ENCODE measurements around the gene RAB3D. TPM values are rescaled to one million over a fixed set of nuclear protein-coding genes. Genes with fewer than 3 reads are reported as not detected.

RAB3D gene
- total RNA-seq, 6 experiments from 2014 or later: 2.7 to 4.5 (median 4.0) TPM

DNA sequence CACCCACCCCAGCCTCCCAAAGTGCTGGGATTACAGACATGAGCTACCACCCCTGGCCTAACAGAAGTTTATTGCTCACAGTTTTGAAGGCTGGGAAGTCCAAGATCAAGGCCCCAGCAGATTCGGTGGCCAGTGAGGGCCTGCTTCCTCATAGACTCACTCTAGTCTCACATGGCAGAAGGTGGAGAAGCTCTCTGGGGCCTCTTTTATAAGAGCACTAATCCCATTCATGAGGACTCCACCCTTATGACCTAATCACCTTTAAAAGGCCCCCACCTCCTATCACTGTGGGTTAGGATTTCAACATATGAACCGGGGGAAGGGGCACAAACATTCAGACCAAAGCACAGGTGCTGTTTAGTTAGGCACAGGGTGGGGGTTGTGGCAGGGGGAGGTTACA lies 28.1 kb upstream of the RAB3D start:
- ATAC-seq: no peak
- no peaks in the 10 kb centered on the region for H3K36me3 ChIP-seq
- H3K9me3 ChIP-seq: no peaks in the 10 kb centered on the region

DNA sequence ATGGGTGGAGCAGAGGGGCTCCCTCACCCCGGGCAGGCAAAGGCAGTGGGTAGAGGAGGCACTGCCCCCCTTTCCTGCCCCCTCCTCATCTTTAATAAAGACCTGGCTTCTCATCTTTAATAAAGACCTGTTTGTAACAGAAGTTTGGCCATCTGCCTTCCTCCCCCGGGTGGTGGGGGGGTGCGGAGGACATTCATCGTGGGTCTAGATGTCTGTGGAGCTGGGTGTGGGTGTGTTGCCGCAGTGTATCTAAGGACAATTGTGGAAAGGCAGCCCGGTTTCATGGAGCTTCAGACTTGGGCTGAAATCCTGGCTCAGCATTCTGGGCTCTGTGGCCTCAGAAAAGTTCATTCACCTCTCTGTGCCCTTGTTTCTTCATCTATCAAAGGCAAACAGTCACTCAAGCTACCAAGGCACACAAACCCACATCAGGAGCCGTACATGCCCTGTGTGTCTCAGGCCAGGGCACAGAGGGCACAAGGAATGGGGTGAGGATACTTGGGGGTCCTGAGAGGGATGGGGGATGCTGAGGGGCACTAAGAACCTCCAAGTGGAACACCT lies 26.2 kb upstream of the RAB3D start:
- H3K36me3 ChIP-seq: no peaks in the 10 kb centered on the region
- no peaks in the 10 kb centered on the region for H3K27me3 ChIP-seq
- no peak for TF ChIP-seq POLR2A (IDR thresholded peaks at IDR 0.05)
- TF ChIP-seq, protein P1, sequence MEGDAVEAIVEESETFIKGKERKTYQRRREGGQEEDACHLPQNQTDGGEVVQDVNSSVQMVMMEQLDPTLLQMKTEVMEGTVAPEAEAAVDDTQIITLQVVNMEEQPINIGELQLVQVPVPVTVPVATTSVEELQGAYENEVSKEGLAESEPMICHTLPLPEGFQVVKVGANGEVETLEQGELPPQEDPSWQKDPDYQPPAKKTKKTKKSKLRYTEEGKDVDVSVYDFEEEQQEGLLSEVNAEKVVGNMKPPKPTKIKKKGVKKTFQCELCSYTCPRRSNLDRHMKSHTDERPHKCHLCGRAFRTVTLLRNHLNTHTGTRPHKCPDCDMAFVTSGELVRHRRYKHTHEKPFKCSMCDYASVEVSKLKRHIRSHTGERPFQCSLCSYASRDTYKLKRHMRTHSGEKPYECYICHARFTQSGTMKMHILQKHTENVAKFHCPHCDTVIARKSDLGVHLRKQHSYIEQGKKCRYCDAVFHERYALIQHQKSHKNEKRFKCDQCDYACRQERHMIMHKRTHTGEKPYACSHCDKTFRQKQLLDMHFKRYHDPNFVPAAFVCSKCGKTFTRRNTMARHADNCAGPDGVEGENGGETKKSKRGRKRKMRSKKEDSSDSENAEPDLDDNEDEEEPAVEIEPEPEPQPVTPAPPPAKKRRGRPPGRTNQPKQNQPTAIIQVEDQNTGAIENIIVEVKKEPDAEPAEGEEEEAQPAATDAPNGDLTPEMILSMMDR (IDR thresholded peaks at IDR 0.05): no peak
- DNase-seq (no peak), ATAC-seq (peak in 1 of 4 donors; percentile 57)
- no peak overlapping the region for H3K4me3 ChIP-seq
- intact Hi-C loops (cut with DNase I): no loop called here
- no peak overlapping the region for H3K27ac ChIP-seq
- peaks cover 0 to 18% (median 3%) of the 10 kb centered on the region in 4 donors for H3K4me1 ChIP-seq
- WGBS (ENCODE audit: insufficient coverage, low coverage, low lambda C conversion rate, missing lambda C conversion rate): 35% methylated on average over 4 of the region's 7 CpGs
- H3K9me3 ChIP-seq: no peaks in the 10 kb centered on the region

More for the DNA sequence above, 28.1 kb upstream of the RAB3D start:
- no peak for DNase-seq
- WGBS (ENCODE audit: insufficient coverage, low coverage, low lambda C conversion rate, missing lambda C conversion rate): 71% methylated on average over 1 of the region's 2 CpGs
- no peak for TF ChIP-seq POLR2A (IDR thresholded peaks at IDR 0.05)
- TF ChIP-seq, protein P1 (IDR thresholded peaks at IDR 0.05): no peak
- intact Hi-C loops (cut with DNase I): no loop called here
- no peaks in the 10 kb centered on the region for H3K27me3 ChIP-seq
- H3K4me3 ChIP-seq: no peak overlapping the region
- H3K4me1 ChIP-seq: peaks cover 0 to 7% (median 0%) of the 10 kb centered on the region in 4 donors
- no peak overlapping the region for H3K27ac ChIP-seq

DNA sequence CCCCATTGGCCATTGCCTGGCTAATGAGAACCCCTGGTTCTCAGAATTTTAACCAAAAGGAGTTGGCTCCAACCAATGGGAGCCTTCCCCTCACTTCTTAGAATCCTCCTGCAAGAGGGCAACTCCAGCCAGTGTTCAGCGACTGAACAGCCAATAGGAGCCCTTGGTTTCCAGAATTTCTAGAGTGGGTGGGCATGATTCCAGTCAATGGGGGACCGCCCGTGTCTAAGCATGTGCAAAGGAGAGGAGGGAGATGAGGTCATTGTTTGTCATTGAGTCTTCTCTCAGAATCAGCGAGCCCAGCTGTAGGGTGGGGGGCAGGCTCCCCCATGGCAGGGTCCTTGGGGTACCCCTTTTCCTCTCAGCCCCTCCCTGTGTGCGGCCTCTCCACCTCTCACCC lies 25.5 kb upstream of the RAB3D start:
- ATAC-seq (no peak), DNase-seq (no peak)
- intact Hi-C loops (cut with DNase I): no loop called here
- WGBS (ENCODE audit: insufficient coverage, low coverage, low lambda C conversion rate, missing lambda C conversion rate): 80% methylated on average over 1 of the region's 5 CpGs
- Histone ChIP-seq H3K27ac (no peak overlapping the region), H3K4me3 (no peak overlapping the region), H3K9me3 (no peaks in the 10 kb centered on the region), H3K27me3 (no peaks in the 10 kb centered on the region), H3K4me1 (peaks cover 0 to 18% (median 3%) of the 10 kb centered on the region in 4 donors), H3K36me3 (no peaks in the 10 kb centered on the region)
- no peak for TF ChIP-seq POLR2A (IDR thresholded peaks at IDR 0.05)
- TF ChIP-seq, protein P1 (IDR thresholded peaks at IDR 0.05): no peak

DNA sequence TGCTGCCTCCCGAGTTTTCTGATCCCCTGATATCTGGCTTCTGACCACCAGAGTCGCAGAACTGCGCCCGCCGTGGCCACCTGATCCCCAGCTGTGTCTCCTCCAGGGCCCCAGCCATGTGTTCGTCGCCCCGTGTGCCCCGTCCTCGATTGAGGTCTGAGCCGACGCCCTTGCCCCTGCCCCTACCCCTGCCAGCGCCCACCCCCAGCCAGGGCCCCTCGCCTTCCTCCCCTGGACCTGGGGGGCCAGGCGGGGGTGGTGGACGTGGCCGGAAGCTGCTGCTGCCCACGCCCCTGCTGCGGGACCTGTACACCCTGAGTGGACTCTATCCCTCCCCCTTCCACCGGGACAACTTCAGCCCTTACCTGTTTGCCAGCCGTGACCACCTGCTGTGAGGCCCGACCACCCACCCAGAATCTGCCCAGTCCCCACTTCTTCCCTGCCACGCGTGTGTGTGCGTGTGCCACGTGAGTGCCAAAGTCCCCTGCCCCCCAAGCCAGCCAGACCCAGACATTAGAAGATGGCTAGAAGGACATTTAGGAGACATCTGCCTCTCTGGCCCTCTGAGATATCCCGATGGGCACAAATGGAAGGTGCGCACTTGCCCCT lies 24.9 kb upstream of the RAB3D start:
- H3K4me3 ChIP-seq: no peak overlapping the region
- intact Hi-C loops (cut with DNase I): no loop called here
- H3K4me1 ChIP-seq: peaks cover 0 to 18% (median 3%) of the 10 kb centered on the region in 4 donors
- TF ChIP-seq, protein P1 (IDR thresholded peaks at IDR 0.05): no peak
- TF ChIP-seq POLR2A (IDR thresholded peaks at IDR 0.05): no peak
- WGBS (ENCODE audit: insufficient coverage, low coverage, low lambda C conversion rate, missing lambda C conversion rate): 84% methylated on average over 5 of the region's 28 CpGs
- no peaks in the 10 kb centered on the region for H3K27me3 ChIP-seq
- H3K27ac ChIP-seq: no peak overlapping the region
- DNase-seq: peak in 1 of 3 donors; percentile 45
- no peak for ATAC-seq
- no peaks in the 10 kb centered on the region for H3K9me3 ChIP-seq
- H3K36me3 ChIP-seq: no peaks in the 10 kb centered on the region

All from right lobe of liver (tissue), 6 donors.